Non-pigmented ciliary epithelial cell (primary cell): ENCODE measurements around the gene FAM83D.
"Not testable (repeated sequence)": the region's sequence is repeated elsewhere in the genome, so short reads cannot be mapped to it uniquely, and the experiment has no call there.

Experiments
- DNase-seq: peaks from one replicate; pipeline ENCODE4 v3.0.0-alpha.2; 2010; ENCODE audit warnings: low read depth

Gene FAM83D

DNA sequence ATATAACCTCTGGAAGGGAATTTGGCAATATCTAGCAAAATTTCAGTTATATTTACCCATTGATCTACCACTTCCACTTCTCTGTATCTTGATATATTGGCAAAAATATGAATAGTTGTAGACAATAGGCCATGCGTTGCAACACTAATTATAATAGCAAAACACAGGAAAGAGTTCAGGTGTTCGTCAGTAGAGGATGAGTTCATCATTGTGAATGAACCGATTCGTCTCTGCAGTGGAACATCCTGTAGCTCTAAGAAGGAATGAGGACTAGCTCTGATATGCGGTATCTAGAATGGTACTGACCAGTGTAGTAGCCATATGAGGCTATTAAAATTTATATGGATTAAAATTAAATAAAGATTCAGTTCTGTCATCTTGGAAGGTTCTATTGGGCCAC lies 8.3 kb downstream of the FAM83D start:
- DNase-seq: no peak

DNA sequence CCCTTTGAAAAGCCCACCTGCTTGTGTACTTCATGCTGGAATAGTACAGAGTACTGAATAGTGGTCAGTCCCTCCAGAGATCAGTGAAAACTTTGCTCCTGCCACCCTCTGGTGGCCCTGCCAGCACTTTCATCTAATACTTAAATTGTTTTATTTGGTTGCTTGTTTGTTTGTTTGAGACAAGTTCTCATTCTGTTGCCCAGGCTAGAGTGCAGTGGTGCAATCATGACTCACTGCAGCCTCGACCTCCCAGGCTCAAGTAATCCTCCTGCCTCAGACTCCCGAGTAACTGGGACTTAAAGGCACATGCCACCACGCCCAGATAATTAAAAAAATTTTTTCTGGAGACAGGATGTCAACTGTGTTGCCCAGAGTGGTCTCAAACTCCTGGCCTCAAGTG lies 9.1 kb downstream of the FAM83D start:
- no peak for DNase-seq

DNA sequence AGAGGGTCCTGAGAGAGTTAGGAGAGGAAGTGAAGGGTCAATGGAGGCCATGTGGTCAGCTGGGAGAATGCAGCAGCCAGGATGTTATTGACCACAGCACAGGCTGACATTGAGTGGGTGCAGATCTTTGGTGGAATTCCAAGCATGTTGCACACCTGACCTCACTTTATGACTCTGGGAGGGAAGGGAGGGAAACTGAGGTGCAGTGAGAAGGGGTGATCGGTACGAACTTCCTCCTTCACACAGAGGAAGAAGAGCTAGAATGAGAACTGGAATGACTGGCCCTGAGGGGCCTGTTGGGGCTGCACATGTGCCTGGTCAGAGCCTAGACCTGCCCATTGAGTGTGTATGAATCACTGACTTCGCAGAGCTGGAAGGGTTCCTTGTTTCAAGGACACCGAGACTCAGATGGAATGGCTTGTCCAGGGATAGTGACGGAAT lies 9.8 kb downstream of the FAM83D start:
- DNase-seq: no peak

DNA sequence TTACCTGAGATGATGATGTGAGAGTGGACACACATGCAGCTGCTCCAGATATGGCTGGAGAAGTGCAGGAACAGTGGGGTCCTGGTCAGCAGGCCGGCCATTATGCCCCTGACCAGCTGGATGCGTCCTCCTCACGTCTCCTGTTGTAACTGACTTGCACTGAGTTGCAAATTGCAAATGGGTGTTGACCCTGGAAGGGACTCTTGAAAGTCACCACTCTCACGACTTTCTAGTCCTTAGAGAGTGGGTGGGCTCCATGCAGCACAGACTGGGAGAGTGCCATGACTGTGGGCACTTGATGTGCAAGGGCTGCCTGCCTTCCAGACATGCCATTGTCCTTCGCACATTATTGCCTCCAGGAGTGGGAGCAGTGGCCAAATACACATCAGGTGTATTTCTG lies 10.8 kb downstream of the FAM83D start:
- no peak for DNase-seq

DNA sequence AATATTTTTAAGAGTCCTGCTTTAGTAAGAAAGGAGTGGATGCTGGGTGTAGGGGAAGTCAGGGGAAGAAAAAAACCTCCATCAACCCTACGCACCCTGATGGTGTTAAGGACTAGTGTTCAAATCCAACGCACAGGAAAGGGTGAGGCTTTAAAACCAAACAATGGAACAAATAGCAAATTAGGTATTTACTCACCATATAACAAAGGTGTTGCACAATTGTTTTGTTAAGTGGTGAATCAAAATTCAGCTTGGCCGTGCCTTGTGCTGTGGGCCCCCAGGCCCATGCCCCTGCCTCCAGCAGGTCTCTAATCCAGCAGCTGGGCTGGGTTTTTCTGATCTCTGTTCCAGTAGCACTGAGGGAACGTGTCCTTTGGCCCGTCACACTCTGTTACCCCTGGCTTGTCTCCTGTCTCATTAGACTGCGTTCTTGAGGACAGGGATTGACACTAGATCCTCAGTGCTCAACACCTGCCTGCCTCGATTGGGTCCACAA lies 11.8 kb downstream of the FAM83D start:
- no peak for DNase-seq

DNA sequence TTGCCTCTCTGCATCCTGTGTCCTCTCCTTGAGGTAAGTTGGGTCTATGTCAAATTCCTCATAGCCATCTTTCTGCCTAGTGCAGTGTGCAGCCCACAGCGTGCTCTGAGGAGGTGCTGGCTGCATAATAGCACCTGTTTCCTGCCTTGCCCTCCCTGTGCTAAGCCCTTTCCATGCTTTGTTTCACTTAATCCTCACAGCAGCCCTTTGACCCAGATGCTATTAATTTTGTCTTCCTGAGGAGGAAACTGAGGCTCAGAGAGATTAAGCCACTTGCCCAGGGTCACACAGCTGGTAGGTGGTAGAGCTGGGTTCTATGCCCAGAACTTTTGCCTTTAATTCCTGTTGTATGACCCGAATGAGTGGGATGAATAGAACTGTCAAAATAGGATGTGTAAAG lies 13.5 kb downstream of the FAM83D start:
- DNase-seq: no peak

DNA sequence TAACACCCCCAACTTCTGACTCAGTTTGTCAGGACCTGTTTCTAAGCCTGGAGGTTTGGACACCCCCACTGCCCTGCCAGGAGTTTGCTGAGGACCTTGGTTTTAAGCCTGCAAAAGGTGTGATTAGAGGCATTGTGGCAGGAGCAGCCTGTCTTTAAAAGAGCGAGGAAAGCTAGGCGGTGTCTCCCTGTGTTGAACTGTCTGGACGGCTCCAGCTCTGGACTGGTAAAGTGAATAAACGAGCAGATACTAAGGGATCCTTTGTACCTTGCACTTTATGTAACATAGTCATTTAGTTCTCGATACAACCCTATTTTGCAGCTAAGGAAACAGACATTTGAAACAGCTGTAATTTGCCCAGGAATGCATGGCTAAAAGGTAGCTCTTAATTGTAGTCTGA lies 14.4 kb downstream of the FAM83D start:
- no peak for DNase-seq

DNA sequence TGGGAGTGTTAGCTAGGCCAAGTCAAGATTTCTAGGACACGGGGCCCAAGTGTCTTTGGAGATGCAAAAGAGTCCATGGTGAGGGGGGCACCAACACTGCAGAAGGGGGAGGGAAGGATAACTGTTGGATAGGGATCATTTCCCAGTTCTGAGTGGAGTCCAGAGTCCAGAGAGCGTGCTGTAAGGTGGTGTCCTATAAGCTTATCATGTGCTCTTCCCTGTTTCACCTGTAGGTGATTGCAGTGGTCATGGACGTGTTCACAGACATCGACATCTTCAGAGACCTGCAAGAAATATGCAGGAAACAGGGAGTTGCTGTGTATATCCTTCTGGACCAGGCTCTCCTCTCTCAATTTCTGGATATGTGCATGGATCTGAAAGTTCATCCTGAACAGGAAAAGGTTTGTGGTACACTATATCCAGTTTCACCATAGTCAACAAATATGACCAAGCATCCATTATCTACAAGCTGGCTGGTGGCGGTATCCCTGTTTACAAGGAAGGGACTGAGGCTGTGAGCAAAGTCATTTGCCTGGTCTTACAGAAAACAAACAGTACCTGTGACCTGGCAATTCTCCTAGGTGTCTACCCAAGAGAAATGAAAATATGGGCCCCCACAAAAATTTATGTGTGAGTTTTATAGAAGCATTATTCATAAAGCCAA lies 15.6 kb downstream of the FAM83D start:
- DNase-seq: no peak

DNA sequence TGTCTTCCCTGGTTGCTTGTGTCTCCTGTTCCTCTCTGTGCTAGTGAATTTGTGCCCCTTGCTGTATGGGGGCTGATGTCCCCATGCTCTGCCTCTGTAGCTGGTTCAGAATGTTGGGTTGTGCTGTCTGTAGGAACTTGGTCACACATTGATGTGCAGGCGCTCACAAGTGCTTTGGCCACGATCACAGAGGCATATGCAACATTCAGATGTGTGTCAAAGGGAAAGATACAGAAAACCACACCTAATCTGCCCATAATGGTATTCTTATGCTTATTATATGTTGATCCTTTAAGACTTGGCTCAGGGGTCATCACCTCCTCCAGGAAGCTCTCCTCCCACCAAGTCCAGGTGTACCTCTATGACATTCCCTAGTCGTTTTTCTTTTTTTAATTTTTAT lies 18.8 kb downstream of the FAM83D start:
- DNase-seq: no peak

DNA sequence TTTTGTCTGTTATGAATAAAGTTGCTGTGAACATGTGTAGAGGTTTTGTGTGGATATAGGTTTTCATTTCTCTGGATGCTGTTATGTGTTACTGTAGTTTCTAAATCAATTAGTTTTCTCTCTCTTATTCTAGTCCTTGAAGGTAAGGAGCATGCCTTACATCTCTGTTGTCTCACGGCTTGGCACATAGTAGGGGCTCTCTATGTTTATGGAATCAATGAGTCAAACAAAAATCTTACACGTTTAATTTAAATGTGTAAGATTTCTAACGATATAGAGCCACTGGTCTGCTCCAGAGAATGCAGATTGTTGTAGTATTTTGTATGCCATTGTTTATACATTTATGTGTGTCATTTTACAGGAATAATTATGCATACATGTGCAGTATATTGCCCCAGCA lies 20.6 kb downstream of the FAM83D start:
- DNase-seq: no peak

DNA sequence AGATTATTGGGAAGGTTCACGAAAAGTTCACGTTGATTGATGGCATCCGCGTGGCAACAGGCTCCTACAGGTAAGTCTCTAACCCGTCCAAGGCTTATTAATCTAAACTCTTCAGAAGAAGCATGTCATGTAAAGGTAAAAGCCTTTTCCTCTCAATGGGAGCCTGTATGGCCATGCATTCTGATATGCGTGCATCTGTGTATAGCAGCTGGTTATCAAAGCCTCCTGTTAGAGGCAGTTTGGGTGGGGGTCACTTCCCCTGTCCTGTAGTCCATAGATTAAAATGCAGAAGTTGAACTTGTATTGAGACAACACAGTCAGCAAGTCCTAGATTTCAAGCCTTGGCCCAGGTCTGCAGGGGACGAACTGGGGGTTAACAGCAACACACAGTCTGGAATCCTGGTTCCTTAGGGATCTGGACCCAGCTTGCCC lies 21.7 kb downstream of the FAM83D start:
- DNase-seq: no peak

DNA sequence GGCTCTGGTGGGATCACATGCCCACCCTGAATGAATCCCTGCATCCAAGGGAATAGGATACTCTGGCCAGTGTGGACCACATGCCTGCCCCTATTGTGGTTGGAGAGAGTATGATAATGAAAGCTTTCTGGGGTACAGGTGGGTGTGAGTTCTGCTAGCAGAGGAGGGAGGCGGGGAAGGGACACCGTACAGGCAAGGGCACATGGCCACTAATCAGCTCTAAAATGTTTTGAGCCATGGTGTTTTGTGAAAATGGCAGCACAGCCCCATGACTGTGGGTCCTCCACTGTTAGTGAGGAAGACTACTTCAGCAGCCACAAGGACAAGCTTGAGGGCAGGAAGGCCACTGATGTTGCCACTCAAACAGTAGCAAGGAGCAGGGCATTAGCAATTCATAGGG lies 24.0 kb downstream of the FAM83D start:
- DNase-seq: no peak

DNA sequence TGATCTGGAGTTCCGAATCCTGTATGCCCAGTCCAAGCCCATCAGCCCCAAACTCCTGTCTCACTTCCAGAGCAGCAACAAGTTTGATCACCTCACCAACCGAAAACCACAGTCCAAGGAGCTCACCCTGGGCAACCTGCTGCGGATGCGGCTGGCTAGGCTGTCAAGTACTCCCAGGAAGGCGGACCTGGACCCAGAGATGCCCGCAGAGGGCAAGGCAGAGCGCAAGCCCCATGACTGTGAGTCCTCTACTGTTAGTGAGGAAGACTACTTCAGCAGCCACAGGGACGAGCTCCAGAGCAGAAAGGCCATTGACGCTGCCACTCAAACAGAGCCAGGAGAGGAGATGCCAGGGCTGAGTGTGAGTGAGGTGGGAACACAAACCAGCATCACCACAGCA lies 25.4 kb downstream of the FAM83D start:
- DNase-seq: no peak

DNA sequence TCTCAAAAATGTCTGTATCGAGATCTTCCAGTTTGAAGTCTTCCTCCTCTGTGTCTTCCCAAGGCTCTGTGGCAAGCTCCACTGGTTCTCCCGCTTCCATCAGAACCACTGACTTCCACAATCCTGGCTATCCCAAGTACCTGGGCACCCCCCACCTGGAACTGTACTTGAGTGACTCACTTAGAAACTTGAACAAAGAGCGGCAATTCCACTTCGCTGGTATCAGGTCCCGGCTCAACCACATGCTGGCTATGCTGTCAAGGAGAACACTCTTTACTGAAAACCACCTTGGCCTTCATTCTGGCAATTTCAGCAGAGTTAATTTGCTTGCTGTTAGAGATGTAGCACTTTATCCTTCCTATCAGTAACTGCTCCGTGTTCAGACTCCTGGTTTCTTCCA lies 25.9 kb downstream of the FAM83D start:
- no peak for DNase-seq

DNA sequence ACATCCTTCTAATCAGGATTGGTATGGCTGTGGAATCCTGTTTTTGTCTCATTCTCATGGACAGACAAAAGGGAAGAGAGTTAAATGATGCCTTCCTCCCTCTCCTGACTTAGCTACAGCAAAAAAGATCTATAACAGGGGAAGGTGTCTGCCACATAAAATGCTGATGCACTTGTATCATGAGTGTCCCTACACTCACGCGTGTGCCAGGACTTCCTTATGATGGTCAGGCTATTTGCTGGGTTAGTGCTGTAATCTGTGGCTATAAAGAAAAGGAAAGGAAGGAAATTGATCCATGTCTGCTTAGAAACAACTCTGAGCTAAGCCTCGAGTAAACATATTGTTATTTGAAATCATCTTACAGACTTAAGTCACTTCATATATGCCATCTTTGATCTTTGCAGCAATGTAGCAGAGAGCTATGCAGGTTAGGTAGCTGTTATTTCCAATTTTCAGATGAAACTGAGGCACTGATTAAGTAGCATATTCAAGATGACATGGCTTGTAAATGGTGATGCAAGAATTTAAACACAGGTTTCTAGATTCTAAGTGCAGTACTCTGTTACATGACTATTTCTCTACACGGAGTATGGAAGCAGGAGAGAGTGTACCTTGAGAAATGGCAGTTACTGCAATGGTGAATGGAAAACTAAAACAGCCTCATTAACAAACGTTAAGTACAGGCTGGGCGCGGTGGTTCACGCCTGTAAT lies 27.6 kb downstream of the FAM83D start:
- DNase-seq: no peak

DNA sequence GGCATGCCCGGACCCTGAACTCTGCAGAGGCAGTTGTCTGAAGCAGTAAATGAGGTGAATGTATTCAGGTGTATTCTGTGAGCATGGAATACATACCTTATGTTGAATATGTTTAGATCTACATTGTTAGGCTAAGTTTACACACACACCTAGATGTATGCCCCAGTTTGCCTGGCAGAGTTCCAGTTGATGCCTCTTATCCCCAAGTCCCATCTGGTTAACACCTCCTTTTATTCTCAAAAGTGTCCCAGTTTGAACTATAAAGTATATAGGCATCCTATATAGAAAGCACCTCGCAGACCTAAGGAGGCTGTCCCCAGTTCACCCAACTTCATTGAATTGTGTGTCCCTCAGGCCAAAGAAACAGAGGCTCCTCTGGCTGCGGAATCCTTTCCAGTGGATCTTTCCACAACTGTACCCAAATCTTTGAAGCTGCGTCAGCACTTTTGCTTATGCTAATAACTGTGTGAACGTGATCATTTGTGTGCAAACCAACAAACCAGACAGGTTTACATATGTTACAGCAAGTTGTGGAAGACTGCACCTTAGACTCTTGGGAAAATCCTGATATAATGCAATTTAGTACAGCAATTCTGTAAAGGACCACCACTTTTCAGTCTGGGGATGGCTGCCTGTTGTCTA lies 31.1 kb downstream of the FAM83D start:
- DNase-seq: no peak

DNA sequence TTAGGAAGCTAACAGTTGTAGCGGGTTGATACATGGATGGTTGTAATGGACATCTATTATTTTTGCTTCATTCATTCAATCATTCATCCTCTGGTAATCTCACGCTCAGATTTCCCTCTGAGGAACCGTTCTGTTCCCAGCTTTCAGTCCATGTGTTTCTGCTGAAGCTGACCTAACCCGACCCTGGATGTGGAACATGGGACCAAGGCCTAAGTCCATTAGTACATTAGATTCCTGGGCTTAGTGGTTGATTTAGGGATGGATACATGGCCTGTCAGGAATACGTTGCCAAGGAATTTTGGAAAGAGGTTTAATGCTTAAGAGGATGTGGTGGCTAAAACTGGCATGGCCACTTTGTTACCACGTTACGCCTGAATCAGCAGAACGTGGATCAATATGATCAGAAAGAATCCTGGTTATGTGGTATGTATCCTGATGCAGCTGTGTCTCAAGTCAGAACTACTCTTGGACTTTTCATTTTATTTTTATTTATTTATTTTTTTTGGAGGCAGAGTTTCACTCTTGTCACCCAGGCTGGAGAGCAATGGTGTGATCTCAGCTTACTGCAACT lies 31.8 kb downstream of the FAM83D start:
- DNase-seq: no peak

DNA sequence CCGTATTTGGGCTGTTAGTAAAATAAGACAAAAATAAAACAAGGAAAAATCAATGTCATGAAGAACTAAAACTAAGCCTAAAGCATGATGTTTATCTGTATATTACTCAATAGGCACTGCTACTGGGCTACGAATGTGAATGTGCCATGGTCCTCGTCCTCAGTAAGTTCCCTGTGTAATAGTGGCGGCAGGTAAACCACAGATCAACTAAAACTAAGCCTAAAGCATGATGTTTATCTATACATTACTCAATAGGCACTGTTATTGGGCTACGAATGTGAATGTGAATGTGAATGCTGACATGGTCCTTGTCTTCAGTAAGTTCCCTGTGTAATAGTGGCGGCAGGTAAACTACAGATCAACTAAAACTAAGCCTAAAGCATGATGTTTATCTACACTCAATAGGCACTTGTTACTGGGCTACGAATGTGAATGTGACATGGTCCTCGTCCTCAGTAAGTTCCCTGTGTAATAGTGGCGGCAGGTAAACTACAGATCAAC lies 34.0 kb downstream of the FAM83D start:
- DNase-seq: not testable (repeated sequence)

DNA sequence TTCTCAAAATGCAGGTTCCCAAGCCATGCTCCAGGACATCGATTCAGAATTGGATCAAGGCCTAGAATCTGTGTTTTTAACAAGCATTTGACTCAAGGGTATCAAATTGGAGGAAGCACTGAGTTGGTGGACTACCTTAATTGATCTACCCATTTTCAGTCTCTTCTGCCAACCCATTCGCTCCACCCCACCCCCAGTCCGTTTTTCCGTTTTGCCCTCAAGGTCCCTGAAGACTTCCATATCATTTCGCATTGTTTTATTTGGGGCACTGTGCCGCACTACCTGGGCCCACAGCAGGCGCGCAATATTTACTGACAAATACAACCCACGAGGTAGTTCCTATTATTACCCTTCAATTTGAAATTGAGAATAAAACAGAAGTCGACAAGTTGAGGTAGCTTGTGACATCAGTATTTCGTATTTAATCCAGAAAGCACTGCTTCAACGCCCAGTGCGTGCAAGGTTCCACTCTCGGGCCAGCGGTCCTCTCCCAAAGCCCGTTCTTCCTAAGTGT lies 35.4 kb downstream of the FAM83D start:
- DNase-seq: no peak

DNA sequence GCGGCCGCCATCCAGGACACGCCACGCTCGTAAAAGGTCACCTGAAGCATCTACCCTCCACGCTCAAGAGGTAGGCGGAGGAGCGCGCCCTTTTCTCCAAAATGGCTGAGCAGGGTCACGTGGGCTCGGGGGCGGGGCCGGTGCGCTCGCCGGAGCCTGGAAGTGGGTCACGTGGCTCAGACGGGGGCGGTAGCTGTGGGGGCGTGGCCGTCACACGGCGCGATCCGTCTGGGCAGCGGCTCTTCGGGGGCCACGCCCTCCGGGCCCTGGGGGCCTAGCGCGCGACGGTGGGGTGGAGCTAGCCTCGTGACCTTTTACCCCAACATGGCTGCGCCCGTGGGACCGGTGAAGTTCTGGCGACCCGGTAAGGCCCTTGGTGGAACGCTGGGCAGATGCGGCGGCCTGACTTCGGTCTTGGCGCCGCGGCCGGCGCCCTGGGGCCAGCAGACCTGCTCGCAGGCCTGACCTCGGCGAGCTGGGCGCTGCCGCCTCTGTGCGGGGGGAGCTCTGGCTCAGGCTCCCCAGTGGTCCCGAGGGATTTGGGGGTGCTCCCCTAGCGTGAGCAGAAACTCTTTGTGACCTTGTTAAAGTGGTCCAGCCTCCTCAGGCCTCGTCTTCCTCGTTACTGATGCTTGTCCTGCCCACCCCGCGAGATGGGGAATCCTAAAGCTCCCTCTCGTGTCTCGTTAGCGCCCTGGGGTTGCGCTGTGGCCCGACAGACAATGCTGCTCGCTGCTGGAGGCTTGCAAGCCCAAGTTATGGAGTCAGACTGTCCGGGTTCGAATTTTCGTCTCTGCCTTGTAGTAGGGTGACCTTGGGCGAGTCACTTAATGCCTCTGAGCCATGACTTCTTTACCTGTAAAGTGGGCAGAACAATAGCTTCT lies 36.1 kb downstream of the FAM83D start, which contains the start of gene DHX35:
TSS of gene DHX35 (plus strand) at position 301 of the 884 bp plus-strand sequence. CDS start at position 325, 24 bp downstream.
- peak; percentile 66 for DNase-seq

DNA sequence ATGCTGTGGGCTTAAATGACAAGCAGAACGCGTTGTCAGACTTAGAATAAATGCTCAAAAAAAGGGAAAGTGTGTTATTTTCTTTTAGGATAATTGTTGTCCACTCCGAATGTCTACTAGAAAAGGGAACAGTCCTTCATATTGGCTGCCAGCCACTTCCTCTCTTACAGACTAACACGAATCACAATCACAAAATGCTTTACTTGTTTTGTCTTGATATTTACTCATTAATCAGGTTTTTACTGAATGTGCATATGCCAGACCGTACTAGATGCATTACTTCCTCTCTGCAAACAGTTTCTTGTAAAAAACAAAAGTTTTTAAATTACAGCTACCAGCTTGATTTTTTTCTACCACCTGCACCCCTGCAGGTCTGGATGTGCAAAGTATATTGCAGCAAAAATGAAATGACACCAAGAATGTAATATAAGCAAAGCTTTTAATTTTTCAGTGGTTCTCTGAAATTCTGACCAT lies 36.7 kb downstream of the FAM83D start:
- no peak for DNase-seq
